Lung (tissue), 12 donors: Measurements from ENCODE around the gene DCAF4L1. TPM values are rescaled to one million over a fixed set of nuclear protein-coding genes. Genes with fewer than 3 reads are reported as not detected.

ENCODE experiments used
- ATAC-seq: fragments of 200-7000 bp; cut with Tn5 transposase; one replicate; pipeline ENCODE4 v1.9.1; 2020; ENCODE audit warnings: moderate number of reproducible peaks; ENCODE audit not compliant: insufficient read depth, low FRiP score
- DNase-seq, 3 donors: peaks; one replicate each; pipeline ENCODE4 v3.0.0-alpha.2; 2013 to 2017
- H3K27ac ChIP-seq, 2 donors: one replicate each; pipeline ENCODE4 v1.5.1; 2013; ENCODE audit warnings: mild to moderate bottlenecking in 2 of 2, moderate library complexity in 2 of 2, control low read depth in 1 of 2, inconsistent platforms in 1 of 2, low read depth in 1 of 2, low read length in 1 of 2
- H3K27me3 ChIP-seq, 3 donors: one replicate each; pipeline ENCODE4 v1.5.1; 2013; ENCODE audit warnings: low read length in 2 of 3; ENCODE audit not compliant: control insufficient read depth in 3 of 3, insufficient read depth in 3 of 3
- H3K36me3 ChIP-seq, 4 donors: one replicate each; pipeline ENCODE4 v1.5.1; 2013; ENCODE audit warnings: low read length in 4 of 4, mild to moderate bottlenecking in 1 of 4, moderate library complexity in 1 of 4; ENCODE audit not compliant: control insufficient read depth in 4 of 4, insufficient read depth in 4 of 4
- H3K4me1 ChIP-seq, 5 donors: one replicate each; pipeline ENCODE4 v1.5.1; 2013; ENCODE audit warnings: low read length in 5 of 5, mild to moderate bottlenecking in 2 of 5, moderate library complexity in 1 of 5; ENCODE audit not compliant: control insufficient read depth in 5 of 5, insufficient read depth in 5 of 5
- H3K4me3 ChIP-seq: one replicate; pipeline ENCODE4 v1.5.1; 2013; ENCODE audit warnings: mild to moderate bottlenecking, control low read depth, moderate library complexity
- H3K9ac ChIP-seq, 2 donors: one replicate each; pipeline ENCODE4 v1.5.1; 2013; ENCODE audit warnings: low read length in 2 of 2, control low read depth in 1 of 2; ENCODE audit not compliant: insufficient read depth in 1 of 2
- H3K9me3 ChIP-seq, 4 donors: one replicate each; pipeline ENCODE4 v1.5.1; 2013; ENCODE audit warnings: low read length in 3 of 4, mild to moderate bottlenecking in 1 of 4, moderate library complexity in 1 of 4; ENCODE audit not compliant: control insufficient read depth in 4 of 4, insufficient read depth in 3 of 4
- WGBS, 2 donors: extraction: QIAGEN DNeasy Blood & Tissue Kit; methylation state at CpG; one replicate each; pipeline ENCODE4 v1.1.7; 2013; 5-methylcytosine and 5-hydroxymethylcytosine counted together
- polyA plus RNA-seq, 2 donors: library from polyadenylated mRNA; stranded (reverse); fragments of 200-250 nt; gene quantifications; one replicate each; pipeline ENCODE4 v1.2.1, GENCODE V29; 2013
- total RNA-seq, 2 donors: library from RNA; depleted of rRNA in 1 of 2; stranded (reverse); fragments of >200 nt in 1 of 2; gene quantifications; one replicate each; pipeline ENCODE4 v1.2.1, GENCODE V29; 2014 to 2021
- TF ChIP-seq, protein P1 (sequence below): IDR thresholded peaks from 2 replicates; pipeline ENCODE4 v1.5.1; 2012; ENCODE audit warnings: mild to moderate bottlenecking; ENCODE audit errors: control extremely low read depth, extremely low read depth
- donor health status: control.
- donor health status: control.
- donor health status: Bipolar disorder and iron deficiency.
- donor health status: healthy.
- donor health status: DM: yes; HTN: yes; CAD: no.

The DCAF4L1 gene
- total and polyA plus RNA-seq, 4 donors: 0.11 to 0.43 (median 0.22) TPM

DNA sequence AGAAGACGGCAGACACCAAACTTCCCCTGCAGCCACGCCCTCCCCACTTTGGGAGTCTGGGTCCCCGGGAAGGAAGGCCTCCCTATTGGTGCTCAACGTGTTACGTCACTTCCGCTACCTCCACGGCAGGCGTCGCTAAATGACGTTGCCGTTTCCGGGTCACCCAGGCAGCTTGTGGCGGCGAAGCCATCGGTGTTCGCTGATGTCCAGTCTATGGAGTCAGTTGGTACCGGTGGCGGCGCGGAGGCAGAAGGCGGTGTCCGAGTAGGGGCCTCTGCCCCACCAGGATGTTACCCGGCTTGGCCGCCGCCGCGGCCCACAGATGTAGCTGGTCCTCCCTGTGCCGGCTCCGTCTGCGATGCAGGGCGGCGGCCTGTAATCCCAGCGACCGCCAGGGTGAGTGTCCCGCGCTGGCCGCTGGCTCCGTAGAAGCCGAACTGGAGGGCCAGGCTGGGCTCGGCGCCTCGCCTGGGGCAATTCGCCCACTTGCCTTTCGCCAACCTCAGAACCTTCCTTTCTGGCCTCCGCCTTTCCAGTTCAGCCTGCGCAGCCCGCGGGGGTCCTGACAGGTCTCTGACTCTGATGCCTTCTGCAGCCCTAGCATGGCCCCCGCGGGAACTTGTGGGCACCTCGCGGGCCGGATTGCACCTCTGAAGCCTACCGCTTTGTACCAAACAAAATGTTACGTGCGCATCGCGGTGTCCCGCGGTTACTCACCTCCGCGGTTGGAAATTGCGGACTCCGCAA lies 9.0 kb downstream of the DCAF4L1 start, which contains the start of gene SLC30A9:
TSS of gene SLC30A9 (plus strand) at position 166 of the 747 bp plus-strand sequence. CDS start at position 288, 122 bp downstream.
- peak within 1 kb of the TSS; percentile 88 to 92 for H3K9ac ChIP-seq
- no peaks in the 10 kb centered on the region for H3K9me3 ChIP-seq
- peak; percentile 95 for ATAC-seq
- 0 to 1% methylated on average over 61 to 64 of the region's 64 CpGs for WGBS, 2 donors
- H3K36me3 ChIP-seq: no peaks in the 10 kb centered on the region
- peak; percentile 96 to 98 (median 98) for DNase-seq
- peak within 1 kb of the TSS; percentile 81 for H3K4me3 ChIP-seq
- peak within 1 kb of the TSS; percentile 79 to 82 for H3K27ac ChIP-seq
- H3K27me3 ChIP-seq: no peaks in the 10 kb centered on the region
- TF ChIP-seq, protein P1, sequence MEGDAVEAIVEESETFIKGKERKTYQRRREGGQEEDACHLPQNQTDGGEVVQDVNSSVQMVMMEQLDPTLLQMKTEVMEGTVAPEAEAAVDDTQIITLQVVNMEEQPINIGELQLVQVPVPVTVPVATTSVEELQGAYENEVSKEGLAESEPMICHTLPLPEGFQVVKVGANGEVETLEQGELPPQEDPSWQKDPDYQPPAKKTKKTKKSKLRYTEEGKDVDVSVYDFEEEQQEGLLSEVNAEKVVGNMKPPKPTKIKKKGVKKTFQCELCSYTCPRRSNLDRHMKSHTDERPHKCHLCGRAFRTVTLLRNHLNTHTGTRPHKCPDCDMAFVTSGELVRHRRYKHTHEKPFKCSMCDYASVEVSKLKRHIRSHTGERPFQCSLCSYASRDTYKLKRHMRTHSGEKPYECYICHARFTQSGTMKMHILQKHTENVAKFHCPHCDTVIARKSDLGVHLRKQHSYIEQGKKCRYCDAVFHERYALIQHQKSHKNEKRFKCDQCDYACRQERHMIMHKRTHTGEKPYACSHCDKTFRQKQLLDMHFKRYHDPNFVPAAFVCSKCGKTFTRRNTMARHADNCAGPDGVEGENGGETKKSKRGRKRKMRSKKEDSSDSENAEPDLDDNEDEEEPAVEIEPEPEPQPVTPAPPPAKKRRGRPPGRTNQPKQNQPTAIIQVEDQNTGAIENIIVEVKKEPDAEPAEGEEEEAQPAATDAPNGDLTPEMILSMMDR: no peak
- H3K4me1 ChIP-seq: peaks cover 4 to 24% (median 9%) of the 10 kb centered on the region in 5 donors

GRCh38 chr4:41991916-41992767 lies 10.6 kb downstream of the DCAF4L1 start:
- Histone ChIP-seq H3K4me1 (peaks cover 4 to 24% (median 9%) of the 10 kb centered on the region in 5 donors), H3K4me3 (no peak overlapping the region), H3K9ac (peak overlapping the region in 1 of 2 donors; percentile 92), H3K9me3 (no peaks in the 10 kb centered on the region), H3K27me3 (no peaks in the 10 kb centered on the region), H3K36me3 (peaks cover 0 to 2% (median 0%) of the 10 kb centered on the region in 4 donors), H3K27ac (no peak overlapping the region)
- 92 to 94% methylated on average over 10 of the region's 10 CpGs for WGBS, 2 donors
- DNase-seq (no peak), ATAC-seq (no peak)
- TF ChIP-seq, protein P1: no peak

DNA sequence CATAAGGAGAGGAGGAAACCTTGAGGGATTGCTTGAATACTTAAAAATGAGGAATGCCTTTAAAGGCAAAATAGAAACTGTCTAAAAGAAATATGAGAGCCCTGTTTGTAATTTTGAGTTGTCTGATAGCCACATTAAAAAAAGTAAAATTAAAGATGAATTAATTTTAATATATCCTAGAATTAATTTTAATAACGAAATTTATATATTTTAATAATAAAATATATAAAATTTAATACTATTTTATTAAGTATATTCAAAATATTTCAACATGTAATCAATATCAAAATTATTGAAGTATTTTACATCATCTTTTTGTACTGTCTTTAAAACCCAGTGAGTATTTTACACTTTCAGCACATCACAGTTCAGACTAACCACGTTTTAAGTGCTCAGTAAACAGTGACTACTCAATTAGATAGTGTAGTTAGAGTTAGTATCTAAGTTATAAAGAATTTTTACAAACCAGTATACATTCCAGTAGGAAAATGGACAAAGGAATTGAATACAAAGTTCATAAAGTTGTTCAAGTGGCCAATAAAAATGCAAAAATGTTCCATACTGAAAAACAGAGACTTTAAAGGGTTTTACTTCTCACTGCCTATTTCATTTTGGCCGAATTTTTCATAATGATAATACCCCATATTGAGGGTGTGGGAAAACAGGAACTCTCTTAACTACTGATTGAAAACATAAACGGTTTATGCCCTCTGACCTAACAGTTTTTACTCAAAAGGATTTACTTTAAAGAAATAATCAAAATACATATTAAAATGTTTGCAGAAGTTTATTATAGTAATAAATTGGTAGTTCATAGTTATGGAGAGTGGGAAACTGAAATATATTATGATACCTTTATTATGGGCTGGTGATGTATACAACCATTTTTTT lies 11.7 kb downstream of the DCAF4L1 start:
- TF ChIP-seq, protein P1: no peak
- no peak overlapping the region for H3K9ac ChIP-seq
- H3K4me1 ChIP-seq: peaks cover 7 to 24% (median 9%) of the 10 kb centered on the region in 5 donors
- 77 to 83% methylated on average over 4 of the region's 4 CpGs for WGBS, 2 donors
- H3K4me3 ChIP-seq: no peak overlapping the region
- peaks cover 0 to 3% (median 1%) of the 10 kb centered on the region in 4 donors for H3K36me3 ChIP-seq
- no peaks in the 10 kb centered on the region for H3K9me3 ChIP-seq
- DNase-seq (no peak), ATAC-seq (no peak)
- no peaks in the 10 kb centered on the region for H3K27me3 ChIP-seq
- no peak overlapping the region for H3K27ac ChIP-seq
